GM18505 (cell line): ENCODE data around the gene KLHL24.

Experiments
- ATAC-seq: cut with Tn5 transposase; IDR thresholded peaks from one replicate; pipeline ENCODE4 v1.9.1; 2021; ENCODE audit not compliant: unreplicated experiment
- POLR2A ChIP-seq: IDR thresholded peaks from 4 replicates; pipeline ENCODE4 v1.6.1; 2011; ENCODE audit warnings: borderline replicate concordance; ENCODE audit not compliant: insufficient read depth, insufficient read length; ENCODE audit errors: extremely low read depth

The KLHL24 gene

GRCh38 chr3:183731611-183732010, 96.2 kb downstream of the KLHL24 start:
- no peak for TF ChIP-seq POLR2A
- no peak for ATAC-seq

GRCh38 chr3:183733553-183733952, 98.1 kb downstream of the KLHL24 start:
- ATAC-seq = no peak
- TF ChIP-seq POLR2A = no peak
